Mesendoderm (in vitro differentiated cells): ENCODE measurements around the gene REEP6.
"Not testable (repeated sequence)": the region's sequence is repeated elsewhere in the genome, so short reads cannot be mapped to it uniquely, and the experiment has no call there.

Source experiments
- DNase-seq: peaks from one replicate; pipeline ENCODE4 v3.0.0; 2013
- H2AK5ac ChIP-seq: 2 replicates; pipeline ENCODE4 v1.6.1; 2013; ENCODE audit warnings: low read length, inconsistent platforms
- H2BK120ac ChIP-seq: 2 replicates; pipeline ENCODE4 v1.6.1; 2013; ENCODE audit warnings: low read depth, mild to moderate bottlenecking, low read length, moderate library complexity, mixed read lengths
- H2BK15ac ChIP-seq: replicated peaks from 2 replicates; pipeline ENCODE4 v1.6.1; 2013; ENCODE audit warnings: low read depth, mild to moderate bottlenecking, moderate library complexity
- H2BK5ac ChIP-seq: 2 replicates; pipeline ENCODE4 v1.6.1; 2013; ENCODE audit warnings: low read length, inconsistent platforms
- H3K18ac ChIP-seq: 2 replicates; pipeline ENCODE4 v1.6.1; 2013; ENCODE audit warnings: mild to moderate bottlenecking, low read length, mixed read lengths
- H3K23ac ChIP-seq: one replicate; pipeline ENCODE4 v1.6.1; 2013; ENCODE audit warnings: low read length
- H3K27ac ChIP-seq: 2 replicates; pipeline ENCODE4 v1.5.1; 2013; ENCODE audit warnings: low read depth, mild to moderate bottlenecking, inconsistent platforms, low read length, moderate library complexity
- H3K27me3 ChIP-seq: 2 replicates; pipeline ENCODE4 v1.6.1; 2013; ENCODE audit warnings: low read length, control low read depth, mild to moderate bottlenecking, inconsistent platforms; ENCODE audit not compliant: insufficient read depth, poor library complexity
- H3K36me3 ChIP-seq: 2 replicates; pipeline ENCODE4 v1.6.1; 2013; ENCODE audit warnings: low read length, inconsistent platforms; ENCODE audit not compliant: control insufficient read depth, insufficient read depth
- H3K4ac ChIP-seq: one replicate; pipeline ENCODE4 v1.6.1; 2013; ENCODE audit warnings: low read depth, mild to moderate bottlenecking, low read length, moderate library complexity
- H3K4me1 ChIP-seq: 2 replicates; pipeline ENCODE4 v1.6.1; 2013; ENCODE audit warnings: low read depth, low read length, inconsistent platforms; ENCODE audit not compliant: control insufficient read depth
- H3K4me2 ChIP-seq: 2 replicates; pipeline ENCODE4 v1.6.1; 2013; ENCODE audit warnings: low read length
- H3K4me3 ChIP-seq: 2 replicates; pipeline ENCODE4 v1.5.1; 2013; ENCODE audit warnings: mild to moderate bottlenecking, low read length
- H3K56ac ChIP-seq: one replicate; pipeline ENCODE4 v1.6.1; 2013; ENCODE audit warnings: low read length
- H3K79me1 ChIP-seq: 2 replicates; pipeline ENCODE4 v1.6.1; 2013; ENCODE audit warnings: low read length, inconsistent platforms
- H3K79me2 ChIP-seq: 2 replicates; pipeline ENCODE4 v1.6.1; 2013; ENCODE audit warnings: mild to moderate bottlenecking, low read length; ENCODE audit not compliant: control insufficient read depth, insufficient read depth
- H3K9ac ChIP-seq: 2 replicates; pipeline ENCODE4 v1.6.1; 2013; ENCODE audit warnings: low read length, inconsistent platforms
- H4K5ac ChIP-seq: one replicate; pipeline ENCODE4 v1.6.1; 2013; ENCODE audit warnings: low read length
- H4K8ac ChIP-seq: one replicate; pipeline ENCODE4 v1.6.1; 2013; ENCODE audit warnings: low read depth, mild to moderate bottlenecking, control low read depth, low read length, moderate library complexity
- WGBS: extraction: QIAGEN DNeasy Blood & Tissue Kit; methylation state at CpG from one replicate; pipeline ENCODE4 v1.1.7; 2013; ENCODE audit warnings: low lambda C conversion rate, missing lambda C conversion rate; ENCODE audit not compliant: insufficient coverage; ENCODE audit errors: extremely low coverage; 5-methylcytosine and 5-hydroxymethylcytosine counted together

The REEP6 gene

GRCh38 chr19:1531587-1531986 lies 40.6 kb downstream of the REEP6 start:
- Histone ChIP-seq H3K4me3 (no peak overlapping the region), H3K4me2 (no peak overlapping the region), H3K36me3 (no peaks in the 10 kb centered on the region), H2BK15ac (no peak overlapping the region), H3K18ac (no peak overlapping the region), H3K56ac (no peak overlapping the region), H3K4me1 (no peaks in the 10 kb centered on the region), H4K8ac (no peak overlapping the region), H4K5ac (no peak overlapping the region), H3K79me2 (no peaks in the 10 kb centered on the region), H3K9ac (no peak overlapping the region), H2AK5ac (no peak overlapping the region), H2BK5ac (no peak overlapping the region), H3K27me3 (no peaks in the 10 kb centered on the region), H2BK120ac (no peak overlapping the region), H3K4ac (no peak overlapping the region), H3K27ac (no peak overlapping the region), H3K23ac (no peak overlapping the region), H3K79me1 (no peaks in the 10 kb centered on the region)
- WGBS: no CpG with 5 or more reads among the region's 11 CpGs
- no peak for DNase-seq

- Histone ChIP-seq H3K9ac (no peak overlapping the region), H3K79me1 (no peaks in the 10 kb centered on the region), H3K23ac (no peak overlapping the region), H3K27me3 (no peaks in the 10 kb centered on the region), H3K36me3 (no peaks in the 10 kb centered on the region), H3K27ac (no peak overlapping the region), H3K18ac (no peak overlapping the region), H3K4me2 (no peak overlapping the region), H2BK120ac (no peak overlapping the region), H2AK5ac (no peak overlapping the region), H3K4ac (no peak overlapping the region), H4K5ac (no peak overlapping the region), H2BK5ac (no peak overlapping the region), H3K4me3 (no peak overlapping the region), H4K8ac (no peak overlapping the region), H3K79me2 (no peaks in the 10 kb centered on the region), H2BK15ac (no peak overlapping the region), H3K4me1 (no peaks in the 10 kb centered on the region), H3K56ac (no peak overlapping the region)
- no CpG with 5 or more reads among the region's 9 CpGs for whole genome bisulfite sequencing
- DNase-seq: no peak
These were observed 41.0 kb downstream of the REEP6 start for GRCh38 chr19:1532003-1532402.

DNA sequence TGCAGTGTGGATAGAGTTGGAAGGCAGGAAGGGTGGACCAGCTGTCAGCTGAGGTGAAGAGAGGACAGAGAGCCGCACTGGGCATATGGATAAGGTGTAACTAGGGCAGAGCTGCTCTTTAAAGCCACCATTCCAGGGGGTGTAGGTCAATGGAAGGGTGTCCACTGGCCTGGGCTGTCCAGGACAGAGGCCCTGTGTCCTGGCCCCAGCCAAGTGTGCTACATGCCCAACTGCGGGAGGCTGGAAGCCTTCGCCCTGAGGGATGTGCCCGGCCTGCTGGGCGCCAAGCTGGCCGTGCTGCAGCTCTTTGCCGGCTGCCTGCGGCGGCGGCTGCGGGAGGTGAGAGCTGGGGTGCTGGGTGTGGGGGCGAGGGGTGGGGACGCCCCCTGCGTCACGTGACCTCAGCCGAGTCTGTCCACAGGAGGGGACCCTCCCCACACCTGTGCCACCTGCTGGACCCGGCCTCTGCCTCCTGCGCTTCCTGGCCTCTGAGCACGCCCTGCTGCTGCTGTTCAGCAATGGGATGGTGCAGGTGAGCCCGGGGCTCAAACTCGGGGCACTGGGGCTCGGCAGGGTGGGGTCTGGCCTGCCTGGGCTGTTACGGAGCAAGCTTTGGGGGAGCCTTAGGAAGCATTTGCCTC lies 42.6 kb downstream of the REEP6 start:
- Histone ChIP-seq H3K36me3 (no peaks in the 10 kb centered on the region), H2BK120ac (no peak overlapping the region), H3K4me2 (no peak overlapping the region), H2AK5ac (no peak overlapping the region), H4K5ac (no peak overlapping the region), H2BK5ac (no peak overlapping the region), H3K4me1 (no peaks in the 10 kb centered on the region), H3K79me1 (no peaks in the 10 kb centered on the region), H3K27ac (no peak overlapping the region), H3K56ac (no peak overlapping the region), H2BK15ac (no peak overlapping the region), H3K9ac (no peak overlapping the region), H3K4ac (no peak overlapping the region), H4K8ac (no peak overlapping the region), H3K23ac (no peak overlapping the region), H3K18ac (no peak overlapping the region), H3K4me3 (no peak overlapping the region), H3K79me2 (no peaks in the 10 kb centered on the region), H3K27me3 (no peaks in the 10 kb centered on the region)
- no peak for DNase-seq
- no CpG with 5 or more reads among the region's 23 CpGs for WGBS

DNA sequence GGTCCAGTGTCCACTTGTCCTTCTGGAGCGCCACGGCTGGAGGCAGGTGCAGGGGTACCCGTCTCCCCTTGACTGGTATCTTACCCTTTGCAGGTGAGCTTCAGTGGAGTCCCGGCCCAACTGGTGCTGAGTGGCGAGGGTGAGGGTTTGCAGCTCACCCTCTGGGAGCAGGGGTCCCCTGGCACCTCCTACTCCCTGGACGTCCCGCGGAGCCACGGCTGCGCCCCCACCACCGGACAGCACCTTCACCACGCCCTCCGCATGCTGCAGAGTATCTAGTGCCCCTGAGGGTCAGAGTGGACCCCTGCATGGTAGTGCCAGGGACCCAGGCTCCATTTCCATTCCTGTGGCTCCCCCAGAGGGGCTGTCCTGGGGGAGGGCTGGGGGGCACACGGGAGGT lies 44.0 kb downstream of the REEP6 start:
- Histone ChIP-seq H3K79me2 (no peaks in the 10 kb centered on the region), H3K27ac (no peak overlapping the region), H3K4me3 (no peak overlapping the region), H3K4me1 (no peaks in the 10 kb centered on the region), H3K36me3 (no peaks in the 10 kb centered on the region), H3K4me2 (no peak overlapping the region), H3K23ac (no peak overlapping the region), H2BK15ac (no peak overlapping the region), H3K56ac (no peak overlapping the region), H3K18ac (no peak overlapping the region), H2AK5ac (no peak overlapping the region), H2BK120ac (no peak overlapping the region), H3K9ac (no peak overlapping the region), H4K8ac (no peak overlapping the region), H3K27me3 (no peaks in the 10 kb centered on the region), H3K79me1 (no peaks in the 10 kb centered on the region), H3K4ac (no peak overlapping the region), H4K5ac (no peak overlapping the region), H2BK5ac (no peak overlapping the region)
- no CpG with 5 or more reads among the region's 14 CpGs for WGBS
- DNase-seq: no peak

- H2BK5ac ChIP-seq, H3K79me1 ChIP-seq, H3K4ac ChIP-seq, H3K27ac ChIP-seq, H4K8ac ChIP-seq, H3K36me3 ChIP-seq, H3K27me3 ChIP-seq, H4K5ac ChIP-seq, H3K56ac ChIP-seq, H2BK15ac ChIP-seq, H3K23ac ChIP-seq, H3K4me2 ChIP-seq, H3K4me3 ChIP-seq, DNase-seq, H3K18ac ChIP-seq, H3K79me2 ChIP-seq, H3K4me1 ChIP-seq, H2AK5ac ChIP-seq, H2BK120ac ChIP-seq, H3K9ac ChIP-seq: not testable (repeated sequence)
- no CpG with 5 or more reads among the region's 7 CpGs for WGBS
These were observed 44.7 kb downstream of the REEP6 start for GRCh38 chr19:1535699-1536098.

DNA sequence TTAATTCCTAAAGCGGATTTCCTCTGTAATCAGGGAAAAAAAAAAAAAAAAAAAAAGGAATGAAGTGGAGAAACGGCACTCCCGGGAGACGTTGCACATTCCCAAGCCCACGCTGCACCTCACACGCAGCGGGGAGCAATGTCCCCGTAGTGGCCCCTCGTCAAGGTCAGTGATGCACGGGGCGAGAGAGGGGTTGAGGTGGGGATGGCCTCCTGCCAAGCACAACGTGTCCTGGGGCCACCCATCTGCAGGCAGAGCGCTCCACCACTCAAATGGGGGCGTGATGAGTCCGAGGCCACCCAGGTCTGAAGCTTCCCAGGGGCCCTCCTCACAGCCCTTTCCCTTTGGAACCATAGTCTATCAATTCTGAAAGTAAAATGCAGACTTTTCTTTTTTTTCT lies 48.0 kb downstream of the REEP6 start:
- Histone ChIP-seq H4K5ac (no peak overlapping the region), H4K8ac (no peak overlapping the region), H3K79me2 (no peaks in the 10 kb centered on the region), H3K27ac (no peak overlapping the region), H3K4ac (no peak overlapping the region), H2BK120ac (no peak overlapping the region), H3K56ac (no peak overlapping the region), H3K4me2 (no peak overlapping the region), H3K27me3 (no peaks in the 10 kb centered on the region), H2BK5ac (no peak overlapping the region), H3K4me1 (no peaks in the 10 kb centered on the region), H3K79me1 (no peaks in the 10 kb centered on the region), H3K18ac (no peak overlapping the region), H3K23ac (no peak overlapping the region), H2BK15ac (no peak overlapping the region), H3K4me3 (no peak overlapping the region), H3K9ac (no peak overlapping the region), H2AK5ac (no peak overlapping the region), H3K36me3 (no peaks in the 10 kb centered on the region)
- no peak for DNase-seq
- WGBS: no CpG with 5 or more reads among the region's 15 CpGs
